HEK293T (cell line): Measurements from ENCODE around the gene RTN3.
A peak's percentile ranks its signal among the peaks of the same experiment; 100 is the strongest.
"Not testable (repeated sequence)": the region's sequence is repeated elsewhere in the genome, so short reads cannot be mapped to it uniquely, and the experiment has no call there.

Experiments
- CTCF ChIA-PET: fragments of 350-600 bp; formaldehyde crosslinking; extraction: SDS; loops from one replicate; lab custom pipeline; 2021; ENCODE audit warnings: antibody characterized with exemption, inconsistent platforms; lab: Yijun Ruan, JAX
- POLR2A ChIA-PET: fragments of 350-600 bp; formaldehyde crosslinking; extraction: SDS; loops from one replicate; lab custom pipeline; 2020; ENCODE audit warnings: antibody characterized with exemption, inconsistent platforms; lab: Yijun Ruan, JAX
- DNase-seq: peaks from one replicate; pipeline ENCODE4 v3.0.0; 2012; ENCODE audit warnings: mixed read lengths; ENCODE audit errors: extremely low spot score
- ARNT ChIP-seq: fragments of 450-650 bp; IDR thresholded peaks from 2 replicates; pipeline ENCODE4 v1.6.1; 2017; ENCODE audit warnings: mild to moderate bottlenecking
- BHLHE40 ChIP-seq: fragments of 450-650 bp; IDR thresholded peaks from 2 replicates; pipeline ENCODE4 v1.6.1; 2016; ENCODE audit warnings: mild to moderate bottlenecking, moderate library complexity, borderline replicate concordance
- CTBP1 ChIP-seq: fragments of 450-650 bp; IDR thresholded peaks from 2 replicates; pipeline ENCODE4 v1.6.1; 2016; ENCODE audit warnings: borderline replicate concordance
- ELF4 ChIP-seq: fragments of 450-650 bp; IDR thresholded peaks from 2 replicates; pipeline ENCODE4 v1.6.1; 2017; ENCODE audit warnings: antibody characterized with exemption
- FOXA1 ChIP-seq: fragments of 450-650 bp; IDR thresholded peaks from 2 replicates; pipeline ENCODE4 v1.6.1; 2016; ENCODE audit warnings: mild to moderate bottlenecking
- FOXK2 ChIP-seq: fragments of 450-650 bp; IDR thresholded peaks from 2 replicates; pipeline ENCODE4 v1.6.1; 2016; ENCODE audit warnings: mild to moderate bottlenecking
- FOXM1 ChIP-seq: fragments of 450-650 bp; IDR thresholded peaks from 2 replicates; pipeline ENCODE4 v1.6.1; 2017; ENCODE audit warnings: mild to moderate bottlenecking, borderline replicate concordance
- HDGF ChIP-seq: fragments of 450-650 bp; IDR thresholded peaks from 2 replicates; pipeline ENCODE4 v1.6.1; 2017; ENCODE audit warnings: antibody characterized with exemption, borderline replicate concordance
- L3MBTL2 ChIP-seq: fragments of 450-650 bp; conservative IDR thresholded peaks from 2 replicates; pipeline ENCODE4 v1.6.1; 2016; ENCODE audit warnings: mild to moderate bottlenecking
- LEF1 ChIP-seq: fragments of 450-650 bp; IDR thresholded peaks from 2 replicates; pipeline ENCODE4 v1.6.1; 2017; ENCODE audit warnings: mild to moderate bottlenecking, borderline replicate concordance
- NFRKB ChIP-seq: fragments of 450-650 bp; IDR thresholded peaks from 2 replicates; pipeline ENCODE4 v1.6.1; 2016; ENCODE audit warnings: mild to moderate bottlenecking, moderate library complexity
- SP1 ChIP-seq: fragments of 450-650 bp; IDR thresholded peaks from 2 replicates; pipeline ENCODE4 v1.6.1; 2017
- SUZ12 ChIP-seq: fragments of 450-650 bp; IDR thresholded peaks from 2 replicates; pipeline ENCODE4 v1.6.1; 2016; ENCODE audit warnings: mild to moderate bottlenecking
- TARDBP ChIP-seq: fragments of 450-650 bp; IDR thresholded peaks from 2 replicates; pipeline ENCODE4 v1.6.1; 2016
- ZNF384 ChIP-seq: fragments of 450-650 bp; IDR thresholded peaks from 2 replicates; pipeline ENCODE4 v1.6.1; 2016
- TF ChIP-seq, protein P1 (sequence below): fragments of 450-650 bp; IDR thresholded peaks from 2 replicates; pipeline ENCODE4 v1.6.1; 2016

The RTN3 gene, protein sequence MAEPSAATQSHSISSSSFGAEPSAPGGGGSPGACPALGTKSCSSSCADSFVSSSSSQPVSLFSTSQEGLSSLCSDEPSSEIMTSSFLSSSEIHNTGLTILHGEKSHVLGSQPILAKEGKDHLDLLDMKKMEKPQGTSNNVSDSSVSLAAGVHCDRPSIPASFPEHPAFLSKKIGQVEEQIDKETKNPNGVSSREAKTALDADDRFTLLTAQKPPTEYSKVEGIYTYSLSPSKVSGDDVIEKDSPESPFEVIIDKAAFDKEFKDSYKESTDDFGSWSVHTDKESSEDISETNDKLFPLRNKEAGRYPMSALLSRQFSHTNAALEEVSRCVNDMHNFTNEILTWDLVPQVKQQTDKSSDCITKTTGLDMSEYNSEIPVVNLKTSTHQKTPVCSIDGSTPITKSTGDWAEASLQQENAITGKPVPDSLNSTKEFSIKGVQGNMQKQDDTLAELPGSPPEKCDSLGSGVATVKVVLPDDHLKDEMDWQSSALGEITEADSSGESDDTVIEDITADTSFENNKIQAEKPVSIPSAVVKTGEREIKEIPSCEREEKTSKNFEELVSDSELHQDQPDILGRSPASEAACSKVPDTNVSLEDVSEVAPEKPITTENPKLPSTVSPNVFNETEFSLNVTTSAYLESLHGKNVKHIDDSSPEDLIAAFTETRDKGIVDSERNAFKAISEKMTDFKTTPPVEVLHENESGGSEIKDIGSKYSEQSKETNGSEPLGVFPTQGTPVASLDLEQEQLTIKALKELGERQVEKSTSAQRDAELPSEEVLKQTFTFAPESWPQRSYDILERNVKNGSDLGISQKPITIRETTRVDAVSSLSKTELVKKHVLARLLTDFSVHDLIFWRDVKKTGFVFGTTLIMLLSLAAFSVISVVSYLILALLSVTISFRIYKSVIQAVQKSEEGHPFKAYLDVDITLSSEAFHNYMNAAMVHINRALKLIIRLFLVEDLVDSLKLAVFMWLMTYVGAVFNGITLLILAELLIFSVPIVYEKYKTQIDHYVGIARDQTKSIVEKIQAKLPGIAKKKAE

GRCh38 chr11:63681321-63682065 lies at the start of gene RTN3:
Gene RTN3 (plus strand): TSS chr11:63681500. CDS start chr11:63681637, 137 bp downstream.
- CTCF ChIA-PET: interaction anchor here (1.7 kb wide), 1 partner anchor 28 kb away, joined by 5 read pairs; no protein-coding TSS in a partner anchor
- POLR2A ChIA-PET: interaction anchor here (0.6 to 2.7 kb wide), 18 partner anchors 8 to 955 kb away, joined by 3 to 21 read pairs (median 4); partner anchors contain the start of genes ATL3 and HNRNPUL2
- DNase-seq: peak; percentile 98
- TF ChIP-seq L3MBTL2: peak; percentile 71
- TF ChIP-seq FOXA1: no peak
- no peak for TF ChIP-seq HDGF

DNA sequence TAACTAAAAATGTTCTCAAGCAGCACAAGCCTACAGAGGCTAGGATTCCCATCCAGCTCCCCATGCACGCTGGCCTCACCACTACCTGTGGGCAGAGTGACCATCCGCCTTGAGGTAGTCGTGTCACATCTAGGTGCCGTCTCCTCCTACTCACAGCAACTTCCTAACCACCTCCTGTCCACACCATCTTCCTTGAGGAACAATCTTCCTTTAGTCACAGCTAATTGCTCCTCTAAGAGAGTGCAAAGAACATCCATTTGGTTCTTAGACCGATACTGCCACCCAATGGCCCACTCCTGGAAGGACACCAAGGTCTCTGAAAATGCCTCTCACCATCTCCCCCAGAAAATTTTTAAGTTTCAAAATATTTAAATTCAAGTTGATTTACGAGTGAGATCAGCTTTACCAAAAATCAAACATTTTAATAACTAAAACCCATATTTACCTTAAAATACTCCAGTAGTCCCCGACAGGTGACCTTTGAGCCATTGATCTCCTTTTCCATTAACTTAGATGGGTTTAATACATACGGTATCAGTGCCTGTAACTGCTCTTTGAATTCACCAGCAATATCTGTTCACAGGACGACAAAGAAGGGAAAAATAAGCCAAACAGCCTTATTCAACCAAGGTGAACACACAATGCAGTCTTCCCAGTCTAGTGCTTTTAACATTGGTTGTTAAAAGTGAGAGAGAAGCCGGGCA lies 45.4 kb upstream of the RTN3 start:
- TF ChIP-seq CTBP1 (no peak), NFRKB (no peak), L3MBTL2 (no peak), FOXK2 (no peak), ELF4 (no peak), LEF1 (no peak), TARDBP (no peak), ARNT (no peak), ZNF384 (no peak), BHLHE40 (no peak), SUZ12 (no peak), FOXM1 (no peak), FOXA1 (no peak), SP1 (no peak)
- TF ChIP-seq, protein P1, sequence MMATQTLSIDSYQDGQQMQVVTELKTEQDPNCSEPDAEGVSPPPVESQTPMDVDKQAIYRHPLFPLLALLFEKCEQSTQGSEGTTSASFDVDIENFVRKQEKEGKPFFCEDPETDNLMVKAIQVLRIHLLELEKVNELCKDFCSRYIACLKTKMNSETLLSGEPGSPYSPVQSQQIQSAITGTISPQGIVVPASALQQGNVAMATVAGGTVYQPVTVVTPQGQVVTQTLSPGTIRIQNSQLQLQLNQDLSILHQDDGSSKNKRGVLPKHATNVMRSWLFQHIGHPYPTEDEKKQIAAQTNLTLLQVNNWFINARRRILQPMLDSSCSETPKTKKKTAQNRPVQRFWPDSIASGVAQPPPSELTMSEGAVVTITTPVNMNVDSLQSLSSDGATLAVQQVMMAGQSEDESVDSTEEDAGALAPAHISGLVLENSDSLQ: no peak
- CTCF ChIA-PET: interaction anchor here (0.7 to 1.0 kb wide), 5 partner anchors 12 to 156 kb away, joined by 3 to 12 read pairs (median 3); no protein-coding TSS in a partner anchor
- DNase-seq: peak; percentile 66
- POLR2A ChIA-PET: no interaction called here

GRCh38 chr11:63638436-63638835 lies 42.9 kb upstream of the RTN3 start:
- POLR2A ChIA-PET, DNase-seq: not testable (repeated sequence)
- CTCF ChIA-PET: interaction anchor here (0.6 to 1.3 kb wide), 4 partner anchors 78 to 250 kb away, joined by 3 to 6 read pairs (median 4); no protein-coding TSS in a partner anchor

- no peak for DNase-seq
- TF ChIP-seq ELF4 (no peak), ZNF384 (0 out of 2 replicates have a peak, but pooled peaks have one; percentile 19)
- ChIA-PET POLR2A (no interaction called here), CTCF (interaction anchor here (0.7 to 1.3 kb wide), 5 partner anchors 33 to 176 kb away, joined by 3 to 6 read pairs (median 4); no protein-coding TSS in a partner anchor)
Measured at GRCh38 chr11:63639199-63639832, 42.0 kb upstream of the RTN3 start.

DNA sequence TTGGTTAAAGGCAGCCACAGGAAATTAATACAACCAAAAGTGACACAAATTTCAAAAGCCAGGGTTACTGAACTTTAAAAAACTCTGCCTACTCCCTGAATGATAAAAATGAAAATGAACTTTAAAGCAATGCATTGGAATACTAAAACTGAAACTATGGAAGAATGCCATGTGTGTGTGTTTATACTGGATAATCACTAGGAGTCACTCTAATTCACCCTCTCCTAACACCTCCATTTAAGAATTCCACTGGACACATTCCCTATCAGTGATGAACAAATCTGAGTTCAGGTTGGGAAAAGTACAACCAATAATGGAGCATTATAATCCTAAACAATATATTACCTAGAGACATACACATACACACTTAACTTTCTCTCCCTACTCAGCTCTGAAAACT lies 39.6 kb upstream of the RTN3 start:
- CTCF ChIA-PET: no interaction called here
- POLR2A ChIA-PET: interaction anchor here (1.5 kb wide), 1 partner anchor 197 kb away, joined by 3 read pairs; the partner anchor contains the start of gene MARK2
- no peak for DNase-seq
- TF ChIP-seq L3MBTL2 (no peak), FOXK2 (no peak), LEF1 (no peak), FOXA1 (no peak), FOXM1 (no peak), SUZ12 (no peak), ELF4 (no peak), ZNF384 (no peak), SP1 (no peak), CTBP1 (no peak), ARNT (no peak)
- TF ChIP-seq, protein P1: no peak
